SJCRH30 (cell line): Measurements from ENCODE around the gene MYL11. TPM values are rescaled to one million over a fixed set of nuclear protein-coding genes. Genes with fewer than 3 reads are reported as not detected.
"Not testable (repeated sequence)": the region's sequence is repeated elsewhere in the genome, so short reads cannot be mapped to it uniquely, and the experiment has no call there.

Experiments
- DNase-seq, 2 experiments: peaks; one replicate each; pipeline ENCODE4 v3.0.0-alpha.2; 2015 to 2020
- H3K27ac ChIP-seq: fragments of 250-450 bp; sonication (Bioruptor Pico); 2 replicates; pipeline ENCODE4 v1.5.1; 2020; ENCODE audit warnings: mild to moderate bottlenecking, moderate library complexity
- H3K27me3 ChIP-seq: fragments of 250-450 bp; sonication (Bioruptor Pico); 2 replicates; pipeline ENCODE4 v1.5.1; 2020; ENCODE audit warnings: mild to moderate bottlenecking, moderate library complexity
- H3K36me3 ChIP-seq: fragments of 250-450 bp; sonication (Bioruptor Pico); 2 replicates; pipeline ENCODE4 v1.5.1; 2020; ENCODE audit warnings: mild to moderate bottlenecking, moderate library complexity
- H3K4me1 ChIP-seq: fragments of 250-450 bp; sonication (Bioruptor Pico); 2 replicates; pipeline ENCODE4 v1.5.1; 2020; ENCODE audit warnings: mild to moderate bottlenecking, moderate library complexity
- H3K4me3 ChIP-seq: fragments of 250-450 bp; sonication (Bioruptor Pico); 2 replicates; pipeline ENCODE4 v1.5.1; 2020; ENCODE audit warnings: mild to moderate bottlenecking, moderate library complexity
- H3K9me3 ChIP-seq: fragments of 250-450 bp; sonication (Bioruptor Pico); replicated peaks from 2 replicates; pipeline ENCODE4 v1.5.1; 2020; ENCODE audit warnings: mild to moderate bottlenecking, moderate library complexity
- total RNA-seq: library from RNA; depleted of rRNA; stranded (reverse); fragments of >200 nt; shearing (Covaris generic); gene quantifications from 2 replicates; pipeline ENCODE4 v1.2.3, GENCODE V29; 2014; rRNA removed

MYL11 gene
- total RNA-seq: 10.8 and 13.1 TPM in 2 replicates

- Histone ChIP-seq H3K9me3 (no peaks in the 10 kb centered on the region), H3K4me1 (peaks cover 36% of the 10 kb centered on the region), H3K36me3 (no peaks in the 10 kb centered on the region), H3K4me3 (no peak within 1 kb of the TSS), H3K27ac (no peak within 1 kb of the TSS), H3K27me3 (no peaks in the 10 kb centered on the region)
- DNase-seq: peak in 1 of 2 experiments; percentile 55
Observed at GRCh38 chr16:30374538-30374937, at the start of gene MYL11. Gene MYL11 (plus strand): TSS chr16:30374802. CDS start chr16:30374858, 56 bp downstream.

DNA sequence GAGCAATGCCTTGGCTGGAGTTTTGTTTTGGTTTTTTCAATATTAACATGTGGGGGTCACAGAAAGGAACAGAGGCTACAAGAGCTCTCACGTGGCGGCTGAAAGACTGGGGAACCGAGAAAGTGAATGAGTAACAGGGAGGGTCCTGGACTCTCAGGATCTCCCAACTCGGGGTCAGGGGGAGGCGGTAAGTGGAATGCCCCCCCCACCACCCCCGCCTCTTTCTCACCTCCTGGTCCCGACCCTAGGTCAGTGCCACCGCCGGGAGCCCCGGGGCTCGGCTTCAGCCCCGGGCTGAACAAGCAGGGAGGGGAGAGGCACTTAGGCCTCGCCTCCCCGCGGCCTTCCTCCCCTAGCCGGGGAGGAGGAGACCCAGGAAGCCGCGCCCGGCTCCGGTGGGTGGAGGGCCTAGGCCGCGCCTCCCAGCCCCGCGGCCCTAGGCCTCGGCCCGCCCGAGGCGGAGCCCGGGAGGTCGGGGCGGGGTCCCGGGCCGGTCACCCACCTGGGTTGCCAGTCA lies 40.1 kb upstream of the MYL11 start:
- H3K36me3 ChIP-seq, H3K4me1 ChIP-seq, H3K9me3 ChIP-seq, H3K27me3 ChIP-seq: not testable (repeated sequence)
- DNase-seq: peak; percentile 85 to 86
- Histone ChIP-seq H3K4me3 (peak overlapping the region; percentile 99), H3K27ac (peak overlapping the region; percentile 83)

DNA sequence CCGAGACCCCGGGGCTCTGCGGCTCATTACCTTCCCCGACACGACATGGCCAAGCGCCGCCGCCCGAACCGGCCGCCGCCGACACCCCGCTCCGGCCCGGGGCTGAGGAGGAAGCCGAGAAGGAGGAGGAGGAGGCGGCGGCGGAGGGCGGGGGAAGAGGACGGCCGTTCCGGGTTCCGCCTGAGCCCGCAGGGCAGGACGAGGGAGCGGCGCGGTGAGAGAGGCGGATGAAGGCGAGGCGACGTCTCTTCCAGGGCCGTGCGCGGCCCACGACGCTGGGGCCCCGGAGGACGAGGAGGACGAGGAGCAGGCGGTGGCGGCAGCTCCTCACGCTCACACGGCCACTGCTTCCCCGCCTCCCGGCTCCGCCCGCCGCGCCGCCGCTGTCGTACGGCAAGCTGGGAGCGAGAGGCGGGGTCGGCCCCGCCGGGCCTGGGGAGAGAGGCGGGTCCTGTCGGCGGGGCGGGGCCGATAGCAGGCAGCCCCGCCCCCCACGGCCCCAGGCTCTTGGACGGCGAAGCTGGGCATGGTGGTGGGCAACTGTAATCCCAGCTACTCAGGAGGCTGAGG lies 39.5 kb upstream of the MYL11 start:
- not testable (repeated sequence) for H3K9me3 ChIP-seq, H3K36me3 ChIP-seq, H3K27me3 ChIP-seq, H3K4me1 ChIP-seq
- Histone ChIP-seq H3K27ac (peak overlapping the region; percentile 83), H3K4me3 (peak overlapping the region; percentile 99)
- DNase-seq: peak; percentile 87 to 90

- Histone ChIP-seq H3K4me1 (no peaks in the 10 kb centered on the region), H3K27ac (peak overlapping the region; percentile 83; the same call in 1 of the 2 replicates), H3K9me3 (no peaks in the 10 kb centered on the region), H3K36me3 (no peaks in the 10 kb centered on the region), H3K4me3 (peak overlapping the region; percentile 99), H3K27me3 (no peaks in the 10 kb centered on the region)
- peak in 1 of 2 experiments; percentile 61 for DNase-seq
Observed at GRCh38 chr16:30335598-30336474, 38.8 kb upstream of the MYL11 start.

GRCh38 chr16:30337964-30338357 lies 36.6 kb upstream of the MYL11 start:
- not testable (repeated sequence) for H3K36me3 ChIP-seq, DNase-seq, H3K4me3 ChIP-seq, H3K9me3 ChIP-seq, H3K27ac ChIP-seq, H3K27me3 ChIP-seq, H3K4me1 ChIP-seq

DNA sequence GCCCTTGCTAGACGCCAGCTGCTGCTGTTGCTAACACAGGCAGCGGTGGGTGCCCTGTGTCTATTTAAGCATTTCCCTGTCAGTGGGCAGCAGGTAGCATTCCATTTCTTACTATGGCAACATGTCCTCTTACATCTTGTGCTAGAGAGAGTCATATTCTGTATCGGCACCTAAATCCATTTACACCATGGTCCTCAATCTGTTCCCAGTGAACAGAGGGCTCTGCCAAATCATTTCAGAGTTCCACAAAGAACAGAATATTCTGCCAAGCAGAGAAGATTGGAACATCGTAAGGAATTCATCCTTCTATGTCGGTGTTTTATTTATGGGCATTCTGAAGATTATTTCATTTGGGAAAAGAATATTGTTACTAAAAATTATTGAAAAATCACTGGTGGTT lies 35.9 kb upstream of the MYL11 start:
- H3K27ac ChIP-seq, H3K9me3 ChIP-seq, H3K27me3 ChIP-seq, DNase-seq, H3K4me1 ChIP-seq, H3K36me3 ChIP-seq, H3K4me3 ChIP-seq: not testable (repeated sequence)

- H3K27me3 ChIP-seq: no peaks in the 10 kb centered on the region
- H3K27ac ChIP-seq: no peak overlapping the region
- no peak overlapping the region for H3K4me3 ChIP-seq
- no peaks in the 10 kb centered on the region for H3K9me3 ChIP-seq
- H3K36me3 ChIP-seq: no peaks in the 10 kb centered on the region
- no peaks in the 10 kb centered on the region; the same call in 1 of the 2 replicates for H3K4me1 ChIP-seq
- DNase-seq: no peak
Observed at GRCh38 chr16:30340621-30341020, 34.0 kb upstream of the MYL11 start.

DNA sequence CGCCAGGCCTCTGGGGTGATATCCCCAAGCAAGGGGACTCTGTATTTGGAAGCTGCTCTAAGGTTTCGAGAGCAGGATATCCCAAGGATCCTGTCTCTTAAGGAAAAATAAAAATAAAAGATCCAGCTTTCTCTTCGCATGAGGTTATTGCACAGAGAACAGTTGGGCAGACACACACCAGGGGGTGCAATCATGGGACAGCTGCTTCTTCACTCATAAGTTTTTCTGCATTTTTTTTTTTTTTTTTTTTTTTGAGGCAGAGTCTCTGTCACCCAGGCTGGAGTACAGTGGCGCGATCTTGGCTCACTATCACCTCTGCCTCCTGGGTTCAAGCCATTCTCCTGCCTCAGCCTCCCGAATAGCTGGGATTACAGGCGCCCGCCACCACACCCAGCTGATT lies 32.6 kb upstream of the MYL11 start:
- peak in 1 of 2 experiments; percentile 53 for DNase-seq
- H3K4me1 ChIP-seq, H3K36me3 ChIP-seq, H3K27ac ChIP-seq, H3K4me3 ChIP-seq, H3K27me3 ChIP-seq, H3K9me3 ChIP-seq: not testable (repeated sequence)

- Histone ChIP-seq H3K27ac (no peak overlapping the region), H3K36me3 (no peaks in the 10 kb centered on the region), H3K4me3 (no peak overlapping the region), H3K27me3 (no peaks in the 10 kb centered on the region), H3K9me3 (no peaks in the 10 kb centered on the region), H3K4me1 (no peaks in the 10 kb centered on the region; the same call in 1 of the 2 replicates)
- DNase-seq: no peak
Observed at GRCh38 chr16:30342751-30343490, 31.7 kb upstream of the MYL11 start.

GRCh38 chr16:30343491-30343820 lies 31.1 kb upstream of the MYL11 start:
- H3K4me1 ChIP-seq, H3K27ac ChIP-seq, H3K36me3 ChIP-seq, H3K9me3 ChIP-seq, H3K4me3 ChIP-seq, DNase-seq, H3K27me3 ChIP-seq: not testable (repeated sequence)

DNA sequence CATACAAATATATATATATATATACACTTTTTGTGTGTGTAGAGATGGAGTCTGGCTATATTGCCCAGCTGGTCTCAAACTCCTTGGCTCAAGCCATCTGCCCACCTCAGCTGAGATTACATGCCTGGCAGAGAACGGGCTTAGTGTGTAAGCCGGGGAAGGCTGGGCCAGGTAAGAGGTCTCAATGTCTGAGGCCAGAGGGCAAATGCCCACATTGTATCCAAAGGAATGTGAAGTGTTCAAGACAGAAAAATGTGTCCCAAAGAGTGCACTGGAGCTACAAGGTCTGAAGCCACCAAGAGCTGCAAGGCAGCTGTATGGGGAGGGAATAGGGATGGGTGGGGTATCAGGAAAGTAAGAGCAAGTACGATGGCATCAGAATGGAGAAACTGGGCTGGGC lies 28.3 kb upstream of the MYL11 start:
- no peaks in the 10 kb centered on the region; the same call in 1 of the 2 replicates for H3K4me1 ChIP-seq
- H3K27me3 ChIP-seq: no peaks in the 10 kb centered on the region
- H3K9me3 ChIP-seq: no peaks in the 10 kb centered on the region
- H3K36me3 ChIP-seq: peaks cover 12% of the 10 kb centered on the region
- H3K4me3 ChIP-seq: no peak overlapping the region
- DNase-seq: peak in 1 of 2 experiments; percentile 0
- H3K27ac ChIP-seq: no peak overlapping the region

DNA sequence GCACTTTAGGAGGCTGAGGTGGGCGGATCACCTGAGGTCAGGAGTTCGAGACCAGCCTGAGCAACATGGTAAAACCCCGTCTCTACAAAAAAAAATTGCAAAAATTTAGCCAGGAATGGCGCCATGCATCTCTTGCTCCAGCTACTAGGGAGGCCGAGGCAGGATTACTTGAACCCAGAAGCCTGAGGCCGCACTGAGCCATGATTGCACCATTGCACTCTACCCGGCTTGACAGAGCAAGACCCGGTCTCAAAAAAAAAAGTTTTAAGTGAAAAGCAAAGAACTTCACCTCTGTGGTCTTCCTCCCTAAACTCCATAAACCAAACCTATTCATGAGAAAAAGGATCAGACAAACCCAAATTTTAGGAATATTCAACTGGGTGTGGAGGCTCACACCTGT lies 26.5 kb upstream of the MYL11 start:
- Histone ChIP-seq H3K4me3 (no peak overlapping the region), H3K4me1 (no peaks in the 10 kb centered on the region), H3K27me3 (no peaks in the 10 kb centered on the region), H3K27ac (no peak overlapping the region), H3K36me3 (peaks cover 23% of the 10 kb centered on the region), H3K9me3 (no peaks in the 10 kb centered on the region)
- peak in 1 of 2 experiments; percentile 0 for DNase-seq

GRCh38 chr16:30348929-30349328 lies 25.7 kb upstream of the MYL11 start:
- Histone ChIP-seq H3K36me3 (peaks cover 27% of the 10 kb centered on the region), H3K9me3 (no peaks in the 10 kb centered on the region), H3K27ac (no peak overlapping the region), H3K4me1 (peaks cover under 1% of the 10 kb centered on the region; the same call in 1 of the 2 replicates), H3K4me3 (no peak overlapping the region), H3K27me3 (no peaks in the 10 kb centered on the region)
- no peak for DNase-seq

DNA sequence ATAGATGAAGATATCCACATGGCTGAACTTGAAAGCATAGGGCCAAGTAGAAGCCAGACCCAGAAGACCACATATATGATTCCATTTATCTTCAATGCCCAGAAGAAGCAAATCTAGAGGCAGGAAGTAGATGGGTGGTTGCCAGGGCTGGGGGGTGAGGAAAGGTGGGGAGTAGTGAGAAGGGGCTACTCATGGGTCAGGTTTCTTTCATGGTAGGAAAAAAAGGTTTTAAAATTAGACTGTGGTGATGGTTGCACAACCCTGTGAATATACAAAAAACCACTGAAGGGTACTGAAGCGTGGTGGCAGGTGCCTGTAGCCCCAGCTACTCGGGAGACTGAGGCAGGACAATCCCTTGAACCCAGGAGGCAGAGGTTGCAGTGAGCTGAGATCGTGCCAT lies 24.9 kb upstream of the MYL11 start:
- H3K27me3 ChIP-seq: no peaks in the 10 kb centered on the region
- H3K4me3 ChIP-seq: no peak overlapping the region
- peaks cover 3% of the 10 kb centered on the region; the same call in 1 of the 2 replicates for H3K4me1 ChIP-seq
- H3K36me3 ChIP-seq: peaks cover 28% of the 10 kb centered on the region
- DNase-seq: no peak
- H3K27ac ChIP-seq: no peak overlapping the region
- H3K9me3 ChIP-seq: no peaks in the 10 kb centered on the region
